NCI-H2196 (cell line): Measurements from ENCODE around the gene RFK.

Source experiments
- DNase-seq: peaks from one replicate; lab custom pipeline; 2025; ENCODE audit not compliant: unreplicated experiment; lab: John Stamatoyannopoulos, UW

Gene RFK

DNA sequence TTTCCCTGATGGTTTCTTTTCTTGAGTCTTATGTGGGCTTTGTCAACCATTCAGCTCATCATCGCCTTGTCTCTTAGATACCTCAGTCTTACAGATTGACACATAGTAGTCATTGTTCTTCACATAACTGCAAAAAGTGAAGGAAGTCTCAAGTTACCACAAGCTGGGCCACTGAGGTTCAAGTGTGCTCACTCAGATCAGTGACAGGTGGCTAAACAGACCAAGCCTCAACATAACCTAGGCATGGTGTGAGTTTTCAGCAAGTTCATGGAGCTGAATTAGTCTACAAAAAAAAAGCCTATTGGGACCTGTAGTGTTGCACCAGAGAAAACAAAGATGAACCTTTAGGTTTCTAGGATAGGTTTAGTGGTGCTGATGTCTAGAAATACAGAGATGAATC is 58.2 kb downstream of the RFK start:
- no peak for DNase-seq
